Measurements from ENCODE around the gene ADGRG3.

Gene ADGRG3

GRCh38 chr16:57640185-57640584, 27.9 kb upstream of the ADGRG3 start:
- Histone ChIP-seq H3K27me3 (no peaks in the 10 kb centered on the region), H3K36me3 (no peaks in the 10 kb centered on the region), H3K9me3 (no peaks in the 10 kb centered on the region), H3K4me1 (peaks cover 5% of the 10 kb centered on the region; the same call in 1 of the 2 replicates), H3K4me3 (ENCODE audit: low read depth, low read length) (no peak overlapping the region)
- TF ChIP-seq CTCF (IDR thresholded peaks at IDR 0.05; ENCODE audit: low read depth, low read length): no peak
- DNase-seq: no peak

- Histone ChIP-seq H3K27me3 (no peaks in the 10 kb centered on the region), H3K4me1 (peaks cover 5% of the 10 kb centered on the region; the same call in 1 of the 2 replicates), H3K9me3 (no peaks in the 10 kb centered on the region), H3K4me3 (ENCODE audit: low read depth, low read length) (no peak overlapping the region), H3K36me3 (no peaks in the 10 kb centered on the region)
- DNase-seq: no peak
- no peak for TF ChIP-seq CTCF (IDR thresholded peaks at IDR 0.05; ENCODE audit: low read depth, low read length)
Observed at GRCh38 chr16:57640612-57641011, 27.5 kb upstream of the ADGRG3 start.

GRCh38 chr16:57642160-57643135, 25.7 kb upstream of the ADGRG3 start:
- no peak overlapping the region for H3K4me3 ChIP-seq (ENCODE audit: low read depth, low read length)
- H3K4me1 ChIP-seq: peaks cover 5% of the 10 kb centered on the region; the same call in 1 of the 2 replicates
- no peak for TF ChIP-seq CTCF (IDR thresholded peaks at IDR 0.05; ENCODE audit: low read depth, low read length)
- no peaks in the 10 kb centered on the region for H3K27me3 ChIP-seq
- no peaks in the 10 kb centered on the region for H3K36me3 ChIP-seq
- DNase-seq: no peak
- no peaks in the 10 kb centered on the region for H3K9me3 ChIP-seq

GRCh38 chr16:57643147-57643874, 24.8 kb upstream of the ADGRG3 start:
- no peak for DNase-seq
- H3K27me3 ChIP-seq: no peaks in the 10 kb centered on the region
- H3K36me3 ChIP-seq: no peaks in the 10 kb centered on the region
- H3K9me3 ChIP-seq: no peaks in the 10 kb centered on the region
- H3K4me1 ChIP-seq: peaks cover 5% of the 10 kb centered on the region; the same call in 1 of the 2 replicates
- no peak overlapping the region for H3K4me3 ChIP-seq (ENCODE audit: low read depth, low read length)
- no peak for TF ChIP-seq CTCF (IDR thresholded peaks at IDR 0.05; ENCODE audit: low read depth, low read length)

GRCh38 chr16:57643910-57644309, 24.2 kb upstream of the ADGRG3 start:
- Histone ChIP-seq H3K9me3 (no peaks in the 10 kb centered on the region), H3K4me3 (ENCODE audit: low read depth, low read length) (no peak overlapping the region), H3K36me3 (no peaks in the 10 kb centered on the region), H3K27me3 (no peaks in the 10 kb centered on the region), H3K4me1 (peaks cover 5% of the 10 kb centered on the region; the same call in 1 of the 2 replicates)
- no peak for DNase-seq
- no peak for TF ChIP-seq CTCF (IDR thresholded peaks at IDR 0.05; ENCODE audit: low read depth, low read length)
